ENCODE results near the gene CAMTA1.
A peak's percentile ranks its signal among the peaks of the same experiment; 100 is the strongest.

CAMTA1 gene

GRCh38 chr1:6785318-6785727, at the start of gene CAMTA1:
Gene CAMTA1 (plus strand): TSS chr1:6785454. CDS start chr1:6785531, 77 bp downstream.
- no peak for DNase-seq

GRCh38 chr1:6738987-6739676, 46.1 kb upstream of the CAMTA1 start:
- no peak for DNase-seq

- DNase-seq, result peak in 2 of 3 donors; percentile 38 to 42
Measured at GRCh38 chr1:6742676-6743188, 42.5 kb upstream of the CAMTA1 start.

GRCh38 chr1:6743189-6744101, 41.8 kb upstream of the CAMTA1 start:
- DNase-seq, result peak; percentile 82 to 91 (median 90)

- DNase-seq, result peak; percentile 79 to 88 (median 88)
Measured at GRCh38 chr1:6745073-6745472, 40.2 kb upstream of the CAMTA1 start.

- DNase-seq, result peak; percentile 62 to 75 (median 73)
Measured at GRCh38 chr1:6747674-6748073, 37.6 kb upstream of the CAMTA1 start.

GRCh38 chr1:6750490-6750889, 34.8 kb upstream of the CAMTA1 start:
- DNase-seq, result no peak

- peak; percentile 28 to 72 (median 69) for DNase-seq
Measured at GRCh38 chr1:6753320-6754140, 31.7 kb upstream of the CAMTA1 start.

GRCh38 chr1:6756457-6756856, 28.8 kb upstream of the CAMTA1 start:
- no peak for DNase-seq

- no peak for DNase-seq
Measured at GRCh38 chr1:6757719-6758435, 27.4 kb upstream of the CAMTA1 start.

GRCh38 chr1:6761196-6761737, 24.0 kb upstream of the CAMTA1 start:
- DNase-seq, result no peak

GRCh38 chr1:6762060-6762459, 23.2 kb upstream of the CAMTA1 start:
- DNase-seq, result no peak

GRCh38 chr1:6770751-6771440, 14.4 kb upstream of the CAMTA1 start:
- peak in 1 of 3 donors; percentile 27 for DNase-seq

GRCh38 chr1:6771441-6771769, 13.8 kb upstream of the CAMTA1 start:
- DNase-seq, result no peak

- no peak for DNase-seq
Measured at GRCh38 chr1:6774381-6774780, 10.9 kb upstream of the CAMTA1 start.

- DNase-seq, result no peak
Measured at GRCh38 chr1:6775261-6776043, 9.8 kb upstream of the CAMTA1 start.

- no peak for DNase-seq
Measured at GRCh38 chr1:6776389-6776788, 8.9 kb upstream of the CAMTA1 start.

- DNase-seq, result no peak
Measured at GRCh38 chr1:6776895-6777294, 8.4 kb upstream of the CAMTA1 start.

- DNase-seq, result no peak
Measured at GRCh38 chr1:6777813-6778212, 7.4 kb upstream of the CAMTA1 start.

GRCh38 chr1:6779089-6779805, 6.0 kb upstream of the CAMTA1 start:
- no peak for DNase-seq
